ENCODE measurements around the gene COL15A1.

Gene COL15A1

DNA sequence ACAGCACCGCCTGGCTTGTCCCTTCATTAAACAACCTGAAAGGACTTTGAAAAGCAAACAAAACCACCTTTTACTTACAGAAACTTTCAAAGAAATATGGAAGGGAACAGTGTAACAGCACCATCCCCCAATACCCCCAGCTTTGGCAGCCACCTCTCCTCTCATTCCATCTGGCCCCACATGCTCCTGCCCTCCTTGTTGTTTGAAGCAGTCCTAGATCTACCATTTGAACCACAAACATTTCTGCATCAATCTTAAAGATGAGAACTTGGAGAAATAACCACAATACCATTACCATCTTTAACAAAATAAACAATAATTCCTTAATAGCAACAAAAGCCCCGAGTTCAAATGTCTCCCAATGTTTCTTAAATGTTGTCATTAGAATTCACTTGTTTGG is 17.8 kb upstream of the COL15A1 start:
- no peak for TF ChIP-seq CTCF (conservative IDR thresholded peaks at IDR 0.05; ENCODE audit: low read length)
- TF ChIP-seq EZH2phosphoT487 (IDR thresholded peaks at IDR 0.05; ENCODE audit: borderline replicate concordance), result no peak

DNA sequence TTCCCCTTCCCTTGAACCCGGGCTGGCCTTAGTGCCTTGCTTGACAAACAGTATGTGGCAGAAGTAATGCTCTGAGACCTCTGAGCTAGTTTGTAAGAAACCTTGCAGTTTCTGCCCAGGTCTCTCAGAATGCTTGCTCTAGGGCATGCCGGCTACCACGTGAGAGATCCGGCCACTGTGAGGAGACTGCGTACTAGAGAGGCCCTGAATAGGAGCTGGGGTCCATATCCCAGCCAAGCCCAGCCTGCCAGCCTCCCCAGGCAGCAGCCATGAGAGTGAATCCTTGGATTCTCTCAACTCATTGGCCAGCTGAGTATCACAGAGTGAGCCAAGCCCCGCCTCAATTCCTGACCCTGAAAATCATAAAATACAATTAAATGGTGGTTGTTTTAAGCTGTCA is 16.0 kb upstream of the COL15A1 start:
- no peak overlapping the region for H2AFZ ChIP-seq (ENCODE audit: low read length)
- H3K27me3 ChIP-seq (ENCODE audit: insufficient read depth, low read length, poor library complexity, severe bottlenecking), result no peaks in the 10 kb centered on the region
- H3K4me3 ChIP-seq (ENCODE audit: low read length, poor library complexity, severe bottlenecking), result no peak overlapping the region
- no peaks in the 10 kb centered on the region for H3K9me3 ChIP-seq (ENCODE audit: insufficient read depth, low read depth, low read length)
- no peaks in the 10 kb centered on the region for H3F3A ChIP-seq (ENCODE audit: low read depth)
- H3K79me2 ChIP-seq (ENCODE audit: insufficient read depth, low read length), result no peaks in the 10 kb centered on the region
- no peaks in the 10 kb centered on the region for H3K36me3 ChIP-seq (ENCODE audit: insufficient read depth, low read length)
- no peak overlapping the region for H3K4me2 ChIP-seq (ENCODE audit: low read depth, low read length, poor library complexity, severe bottlenecking)
- H4K20me1 ChIP-seq (ENCODE audit: insufficient read depth, low read length, poor library complexity, severe bottlenecking), result no peaks in the 10 kb centered on the region
- H3K4me1 ChIP-seq (ENCODE audit: insufficient read depth, low read length, poor library complexity, severe bottlenecking), result no peaks in the 10 kb centered on the region
- H3K9me2 ChIP-seq (replicated peaks; ENCODE audit: low read depth, low read length), result no peaks in the 10 kb centered on the region
- no peak for TF ChIP-seq EZH2phosphoT487 (IDR thresholded peaks at IDR 0.05; ENCODE audit: borderline replicate concordance)
- TF ChIP-seq CTCF (conservative IDR thresholded peaks at IDR 0.05; ENCODE audit: low read length), result no peak
- H3K9ac ChIP-seq (ENCODE audit: low read depth, low read length, poor library complexity, severe bottlenecking), result no peak overlapping the region

More for the DNA sequence above, 17.8 kb upstream of the COL15A1 start:
- no peak overlapping the region for H3K4me2 ChIP-seq (ENCODE audit: low read depth, low read length, poor library complexity, severe bottlenecking)
- H3K36me3 ChIP-seq (ENCODE audit: insufficient read depth, low read length), result no peaks in the 10 kb centered on the region
- H3F3A ChIP-seq (ENCODE audit: low read depth), result no peaks in the 10 kb centered on the region
- no peaks in the 10 kb centered on the region for H4K20me1 ChIP-seq (ENCODE audit: insufficient read depth, low read length, poor library complexity, severe bottlenecking)
- H3K9me2 ChIP-seq (replicated peaks; ENCODE audit: low read depth, low read length), result no peaks in the 10 kb centered on the region
- H3K27me3 ChIP-seq (ENCODE audit: insufficient read depth, low read length, poor library complexity, severe bottlenecking), result no peaks in the 10 kb centered on the region
- H3K4me3 ChIP-seq (ENCODE audit: low read length, poor library complexity, severe bottlenecking), result no peak overlapping the region
- no peaks in the 10 kb centered on the region for H3K79me2 ChIP-seq (ENCODE audit: insufficient read depth, low read length)
- H2AFZ ChIP-seq (ENCODE audit: low read length), result no peak overlapping the region
- no peaks in the 10 kb centered on the region for H3K4me1 ChIP-seq (ENCODE audit: insufficient read depth, low read length, poor library complexity, severe bottlenecking)
- H3K9me3 ChIP-seq (ENCODE audit: insufficient read depth, low read depth, low read length), result no peaks in the 10 kb centered on the region
- H3K9ac ChIP-seq (ENCODE audit: low read depth, low read length, poor library complexity, severe bottlenecking), result no peak overlapping the region

DNA sequence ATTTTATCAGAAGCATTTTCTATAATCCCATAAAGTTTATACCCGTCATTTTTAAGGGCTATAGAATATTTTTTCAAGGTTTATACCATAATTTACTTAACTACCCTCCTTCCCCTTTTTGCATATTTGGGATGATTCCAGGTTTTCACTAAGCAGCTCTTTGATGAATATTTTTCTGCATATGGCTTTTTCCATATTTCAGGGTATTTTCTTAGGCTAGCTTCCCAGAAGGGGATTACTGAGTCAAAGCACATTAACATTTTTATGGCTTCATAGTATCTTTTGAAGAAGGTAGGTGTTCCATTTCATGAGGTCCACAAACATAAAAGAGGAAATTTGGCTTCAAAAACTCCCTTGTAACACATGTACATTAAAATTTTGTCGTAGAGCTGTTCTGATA is 14.6 kb upstream of the COL15A1 start:
- Histone ChIP-seq H3F3A (ENCODE audit: low read depth) (no peaks in the 10 kb centered on the region), H2AFZ (ENCODE audit: low read length) (no peak overlapping the region), H3K4me1 (ENCODE audit: insufficient read depth, low read length, poor library complexity, severe bottlenecking) (no peaks in the 10 kb centered on the region), H3K9ac (ENCODE audit: low read depth, low read length, poor library complexity, severe bottlenecking) (no peak overlapping the region), H3K9me2 (replicated peaks; ENCODE audit: low read depth, low read length) (no peaks in the 10 kb centered on the region), H3K4me2 (ENCODE audit: low read depth, low read length, poor library complexity, severe bottlenecking) (no peak overlapping the region), H3K27me3 (ENCODE audit: insufficient read depth, low read length, poor library complexity, severe bottlenecking) (no peaks in the 10 kb centered on the region), H3K79me2 (ENCODE audit: insufficient read depth, low read length) (no peaks in the 10 kb centered on the region), H3K4me3 (ENCODE audit: low read length, poor library complexity, severe bottlenecking) (no peak overlapping the region), H4K20me1 (ENCODE audit: insufficient read depth, low read length, poor library complexity, severe bottlenecking) (no peaks in the 10 kb centered on the region), H3K9me3 (ENCODE audit: insufficient read depth, low read depth, low read length) (no peaks in the 10 kb centered on the region), H3K36me3 (ENCODE audit: insufficient read depth, low read length) (no peaks in the 10 kb centered on the region)
- TF ChIP-seq CTCF (conservative IDR thresholded peaks at IDR 0.05; ENCODE audit: low read length) (no peak), EZH2phosphoT487 (IDR thresholded peaks at IDR 0.05; ENCODE audit: borderline replicate concordance) (no peak)
